NCI-H2081 (cell line): ENCODE measurements around the gene SCGB1A1.

Experiments
- DNase-seq, 2 experiments: peaks; one replicate each; lab custom pipeline; 2025; lab: John Stamatoyannopoulos, UW

SCGB1A1 gene

DNA sequence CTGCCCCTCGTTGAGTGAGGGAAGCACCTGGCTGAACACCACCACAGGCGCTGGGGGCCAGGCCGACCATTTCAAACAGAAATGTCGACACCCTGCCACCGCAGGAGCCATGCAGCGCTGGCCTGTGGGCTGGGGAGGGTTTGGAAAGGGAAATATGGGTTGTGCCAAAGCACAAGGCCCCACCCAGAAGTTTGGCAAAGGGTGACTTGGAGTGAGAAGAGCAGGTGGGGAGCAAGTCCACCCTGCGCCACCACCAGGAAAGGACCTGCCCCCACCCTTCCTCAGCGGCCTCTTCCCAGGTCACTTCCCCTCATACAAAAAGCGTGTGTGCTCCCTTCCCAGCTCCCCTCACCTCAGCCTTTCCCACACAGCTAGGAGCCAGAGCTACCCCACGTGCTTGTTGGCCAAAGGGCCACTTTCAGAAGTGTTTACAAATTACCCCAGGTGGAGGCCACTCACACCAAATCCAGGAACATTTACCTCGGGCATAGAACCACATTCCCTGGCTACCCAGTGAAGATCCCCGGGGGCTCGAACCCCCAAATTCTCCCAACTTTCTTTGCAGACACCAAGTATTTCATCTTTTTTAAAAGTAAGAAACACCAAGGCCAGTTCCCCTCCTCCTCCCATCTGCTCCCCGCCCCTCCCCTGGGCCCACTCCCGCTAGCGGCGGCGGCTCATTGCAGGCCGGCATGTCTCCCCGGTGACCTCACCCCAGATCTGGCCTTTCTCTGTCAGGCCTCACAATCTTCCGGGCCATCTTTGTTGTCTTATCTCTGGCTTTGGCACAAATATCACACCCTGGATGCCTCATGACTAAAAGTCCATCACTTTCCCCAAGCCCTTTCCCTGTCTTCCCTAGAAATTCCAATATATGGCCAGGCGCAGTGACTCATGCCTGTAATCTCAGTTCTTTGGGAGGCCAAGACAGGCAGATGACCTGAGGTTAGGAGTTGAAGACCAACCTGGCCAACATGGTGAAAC lies 20.5 kb upstream of the SCGB1A1 start:
- no peak for DNase-seq

GRCh38 chr11:62399172-62399877 lies 19.5 kb upstream of the SCGB1A1 start:
- DNase-seq, result no peak

- DNase-seq, result no peak
Observed at GRCh38 chr11:62399878-62400266, 19.0 kb upstream of the SCGB1A1 start.

DNA sequence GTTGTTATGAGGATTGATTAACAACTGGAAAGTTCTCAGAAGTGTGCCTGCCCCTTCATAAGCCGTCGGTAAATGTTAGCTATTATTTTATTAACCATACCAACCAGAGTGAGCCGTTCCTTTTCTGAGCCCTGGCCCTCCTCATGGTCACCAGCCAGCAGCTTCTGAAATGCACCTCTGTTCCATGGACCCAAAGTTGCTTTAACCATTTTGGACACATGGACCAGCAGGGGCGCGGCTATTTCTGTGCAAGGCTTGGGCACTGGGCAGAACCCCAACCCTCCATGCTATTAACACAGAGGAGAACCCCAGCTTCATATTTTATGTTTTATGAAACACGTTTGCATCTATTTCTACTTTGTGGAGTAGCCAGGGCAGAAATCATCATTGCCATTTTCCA lies 18.6 kb upstream of the SCGB1A1 start:
- DNase-seq, result no peak

- no peak for DNase-seq
Observed at GRCh38 chr11:62400760-62401159, 18.1 kb upstream of the SCGB1A1 start.

GRCh38 chr11:62401356-62401755 lies 17.5 kb upstream of the SCGB1A1 start:
- no peak for DNase-seq

- DNase-seq, result no peak
Observed at GRCh38 chr11:62401811-62402210, 17.0 kb upstream of the SCGB1A1 start.

GRCh38 chr11:62402226-62402959 lies 16.4 kb upstream of the SCGB1A1 start:
- DNase-seq, result no peak

DNA sequence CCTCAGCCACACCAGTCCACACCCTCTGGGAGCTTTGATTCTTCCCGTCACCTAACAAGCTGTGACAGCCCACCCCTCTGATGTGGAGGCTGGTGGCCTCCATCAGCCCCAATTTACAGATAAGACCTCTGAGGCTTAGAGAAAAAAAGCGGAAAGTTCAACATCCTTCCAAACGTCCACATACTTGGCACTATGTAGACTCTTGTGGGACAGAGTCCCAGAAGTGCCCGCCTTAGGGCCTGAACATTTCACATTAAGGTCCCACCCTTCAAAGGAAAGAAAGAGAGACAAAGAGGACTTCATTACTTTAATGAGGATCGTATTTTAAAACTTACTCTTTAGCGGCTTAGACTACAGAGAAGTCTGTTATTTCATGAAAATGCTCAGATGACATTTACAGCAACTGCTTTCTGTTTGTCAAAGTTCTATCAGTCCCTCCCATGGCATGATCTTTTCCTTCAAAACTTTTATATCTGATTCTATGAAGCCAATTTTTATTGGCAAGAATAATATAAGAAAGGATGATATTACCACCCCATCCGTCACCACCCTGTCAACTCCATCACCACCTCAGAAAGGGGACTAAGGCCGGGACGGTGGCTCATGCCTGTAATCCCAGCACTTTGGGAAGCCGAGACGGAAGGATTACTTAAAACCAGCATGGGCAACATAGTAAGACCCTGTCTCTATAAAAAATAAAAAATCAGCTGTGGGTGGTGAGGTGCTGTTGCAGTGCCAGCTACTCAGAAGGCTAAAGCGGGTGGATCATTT lies 15.7 kb upstream of the SCGB1A1 start:
- no peak for DNase-seq

DNA sequence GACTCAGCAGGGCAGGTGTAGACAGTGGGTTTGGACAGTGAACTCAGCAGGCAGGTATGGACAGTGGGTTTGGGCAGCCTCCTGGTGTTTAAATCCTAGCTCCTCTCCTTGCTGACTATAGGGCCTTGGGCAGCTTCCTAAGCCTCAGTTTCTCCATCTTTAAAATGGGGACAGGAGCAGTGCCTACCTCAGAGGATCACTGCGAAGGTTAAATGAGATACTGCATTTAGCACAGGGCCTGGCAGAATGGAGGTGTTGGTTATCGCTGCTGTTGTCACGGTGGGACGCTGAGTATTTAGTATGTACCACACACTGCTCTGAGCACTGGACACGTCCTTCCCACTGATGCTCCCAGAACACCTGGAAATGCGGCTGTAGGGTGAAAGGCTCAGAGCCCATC lies 14.4 kb upstream of the SCGB1A1 start:
- DNase-seq, result no peak

DNA sequence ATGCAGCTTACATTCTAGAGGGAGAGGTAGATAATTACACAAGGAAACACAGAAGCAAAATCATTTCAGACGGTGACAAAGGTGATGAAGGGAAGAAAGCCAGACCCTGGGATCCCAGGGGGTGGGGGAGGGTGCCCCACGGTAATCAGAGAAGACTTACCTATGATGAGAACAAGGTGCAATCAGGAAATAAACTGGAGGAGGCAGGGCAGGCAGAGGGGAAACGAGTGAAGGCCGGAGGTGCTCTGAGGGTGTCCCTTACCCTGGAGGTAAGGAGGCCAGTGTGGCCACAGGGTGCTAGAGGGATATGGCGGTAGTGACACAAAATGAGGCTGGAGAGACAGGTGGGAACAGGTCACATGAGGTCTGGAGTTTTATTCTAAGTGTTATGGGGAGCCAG lies 13.9 kb upstream of the SCGB1A1 start:
- no peak for DNase-seq

DNA sequence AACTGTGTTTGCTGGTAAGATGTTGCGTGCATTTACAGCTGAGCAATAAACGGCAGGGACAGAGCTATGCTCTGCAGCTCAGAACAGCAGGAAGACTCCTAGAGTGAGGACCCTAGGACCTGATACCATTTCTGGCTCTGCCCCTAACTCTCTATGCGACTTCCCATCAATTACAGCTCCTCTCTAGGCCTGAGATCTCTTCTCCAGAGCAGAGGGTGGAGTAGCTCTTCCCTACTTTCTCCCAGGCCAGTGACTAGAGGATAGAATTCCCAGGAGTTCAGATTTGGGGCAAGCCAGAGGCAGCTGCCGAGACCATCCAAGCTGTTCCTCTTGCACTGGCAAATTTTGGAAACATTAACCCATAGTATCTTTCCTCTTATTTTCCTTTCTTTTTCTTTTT lies 12.8 kb upstream of the SCGB1A1 start:
- DNase-seq, result no peak

- no peak for DNase-seq
Observed at GRCh38 chr11:62409831-62410230, 9.0 kb upstream of the SCGB1A1 start.

GRCh38 chr11:62410972-62411371 lies 7.9 kb upstream of the SCGB1A1 start:
- DNase-seq, result no peak

DNA sequence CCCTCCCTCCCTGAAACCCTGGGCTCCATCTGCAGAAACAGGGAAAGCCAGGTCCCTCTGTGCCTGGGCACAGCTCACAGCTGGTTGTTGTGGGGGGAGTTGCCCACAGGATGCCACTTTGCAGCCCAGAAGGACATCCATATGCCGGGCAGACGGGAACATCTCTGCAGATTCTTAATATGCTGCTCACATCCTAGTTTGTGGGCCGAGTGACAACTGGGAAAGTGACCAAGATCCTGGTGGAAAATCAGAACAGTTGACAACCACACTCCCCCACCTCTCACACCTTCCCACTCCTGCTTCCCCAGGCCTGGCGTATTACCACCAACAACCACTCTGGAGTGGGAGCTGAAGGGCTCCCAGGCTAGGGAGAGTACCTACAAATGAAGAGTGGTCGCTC lies 7.3 kb upstream of the SCGB1A1 start:
- no peak for DNase-seq

GRCh38 chr11:62413060-62413696 lies 5.7 kb upstream of the SCGB1A1 start:
- no peak for DNase-seq

- DNase-seq, result no peak
Observed at GRCh38 chr11:62416596-62416995, 2.2 kb upstream of the SCGB1A1 start.

GRCh38 chr11:62418136-62418535 lies 697 bp upstream of the SCGB1A1 start:
- DNase-seq, result no peak

DNA sequence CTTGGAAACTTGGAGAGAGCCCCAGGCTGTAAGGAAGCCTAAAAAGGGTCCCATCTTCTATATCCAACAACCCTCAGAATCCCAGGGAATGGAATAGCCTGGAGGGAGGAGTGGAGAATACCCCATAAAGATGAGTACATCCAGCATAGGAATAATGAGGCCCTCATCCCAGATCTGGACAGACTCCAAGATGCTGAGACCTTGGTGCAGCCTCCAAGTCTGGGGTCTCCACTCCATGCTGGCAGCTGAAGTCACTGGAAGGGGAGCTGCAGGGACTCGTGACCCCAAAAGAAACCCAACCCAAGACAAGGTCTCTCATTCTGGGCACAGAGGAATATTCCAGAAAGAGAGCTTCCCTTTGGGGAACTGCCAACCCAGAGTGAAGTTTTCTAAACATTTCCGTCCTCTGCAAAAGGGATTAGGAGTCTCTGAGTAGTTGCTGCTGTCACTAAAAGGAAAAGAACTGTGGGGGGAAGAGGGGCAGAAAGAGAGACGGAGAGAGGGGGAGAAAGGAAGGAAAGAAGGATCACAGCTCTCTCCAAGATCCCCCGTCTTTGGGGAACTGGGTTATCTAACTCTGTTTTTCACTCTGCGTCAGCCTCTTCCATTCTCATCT lies 589 bp downstream of the SCGB1A1 start:
- DNase-seq, result no peak

DNA sequence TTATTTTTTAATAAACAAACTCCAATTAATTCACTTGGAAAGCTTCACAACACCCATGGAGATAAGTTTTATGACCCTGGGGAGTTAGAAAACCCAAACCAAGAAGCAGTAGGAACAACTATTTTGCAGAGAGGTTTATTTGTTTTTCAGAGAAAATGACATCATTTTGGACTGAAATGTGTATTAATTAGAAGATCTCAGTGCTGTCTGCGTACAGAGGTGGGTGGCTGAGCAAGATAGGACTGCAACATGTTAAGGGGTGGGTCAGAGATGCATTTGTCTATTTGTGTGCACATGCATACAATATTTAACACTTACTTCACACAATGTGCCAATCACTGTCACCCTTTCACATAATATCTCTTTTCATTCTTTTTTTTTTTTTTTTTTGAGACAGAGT lies 1.1 kb downstream of the SCGB1A1 start:
- DNase-seq, result no peak

- no peak for DNase-seq
Observed at GRCh38 chr11:62420882-62421281, 2.0 kb downstream of the SCGB1A1 start.
